VCaP (cell line): Measurements from ENCODE around the gene B3GNT8.

Experiments
- H3K27ac ChIP-seq: fragments of 450-650 bp; 2 replicates; pipeline ENCODE4 v1.5.1; 2017
- CTCF ChIP-seq: fragments of 450-650 bp; conservative IDR thresholded peaks from 2 replicates; pipeline ENCODE4 v1.5.1; 2017; ENCODE audit warnings: mild to moderate bottlenecking, moderate library complexity

B3GNT8 gene

GRCh38 chr19:41377977-41378709 lies 49.0 kb downstream of the B3GNT8 start:
- TF ChIP-seq CTCF, result no peak
- H3K27ac ChIP-seq, result no peak overlapping the region

GRCh38 chr19:41376998-41377365 lies 50.2 kb downstream of the B3GNT8 start:
- TF ChIP-seq CTCF, result no peak
- H3K27ac ChIP-seq, result no peak overlapping the region

- no peak for TF ChIP-seq CTCF
- no peak within 1 kb of the TSS for H3K27ac ChIP-seq
These were observed 50.8 kb downstream of the B3GNT8 start, which contains the start of gene TMEM91 for GRCh38 chr19:41376241-41376997. Gene TMEM91, plus strand, starts transcription at chr19:41376533. Its CDS starts 1,777 bp downstream, at chr19:41378310.
